GM18499 (cell line): Measurements from ENCODE around the gene HOXA1.

Source experiments
- ATAC-seq: cut with Tn5 transposase; IDR thresholded peaks from one replicate; pipeline ENCODE4 v1.9.1; 2021; ENCODE audit warnings: moderate number of reproducible peaks; ENCODE audit not compliant: insufficient read depth, unreplicated experiment

Gene HOXA1

DNA sequence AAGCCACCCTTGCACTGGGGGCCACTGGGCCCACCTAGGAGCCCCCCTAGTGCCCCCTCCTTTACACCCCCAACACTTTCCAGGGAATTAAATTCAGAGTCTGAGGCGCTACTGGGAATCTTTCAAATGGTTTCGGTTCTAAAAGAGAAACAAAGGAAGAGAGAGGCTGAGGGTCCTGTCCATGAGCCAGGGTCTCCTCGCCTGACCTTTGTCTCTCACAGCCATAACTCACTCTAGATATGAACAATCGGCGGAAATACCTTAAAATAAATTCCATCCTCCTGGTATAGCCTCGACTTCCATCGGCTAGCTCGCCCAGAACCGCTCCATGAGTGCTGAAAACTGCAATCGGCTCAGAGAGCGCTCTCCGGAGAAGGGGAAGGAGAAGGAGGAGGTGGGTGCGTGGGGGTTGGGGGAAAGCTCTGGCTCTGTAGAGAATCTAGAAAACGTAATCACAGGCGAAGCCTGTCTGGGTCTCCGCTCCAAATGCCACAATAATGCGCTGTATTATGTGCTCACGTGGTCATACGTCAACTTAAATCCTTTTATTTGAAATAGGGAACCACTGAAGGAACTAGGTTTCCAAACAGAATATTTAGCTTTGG lies 22.2 kb upstream of the HOXA1 start:
- ATAC-seq: no peak

DNA sequence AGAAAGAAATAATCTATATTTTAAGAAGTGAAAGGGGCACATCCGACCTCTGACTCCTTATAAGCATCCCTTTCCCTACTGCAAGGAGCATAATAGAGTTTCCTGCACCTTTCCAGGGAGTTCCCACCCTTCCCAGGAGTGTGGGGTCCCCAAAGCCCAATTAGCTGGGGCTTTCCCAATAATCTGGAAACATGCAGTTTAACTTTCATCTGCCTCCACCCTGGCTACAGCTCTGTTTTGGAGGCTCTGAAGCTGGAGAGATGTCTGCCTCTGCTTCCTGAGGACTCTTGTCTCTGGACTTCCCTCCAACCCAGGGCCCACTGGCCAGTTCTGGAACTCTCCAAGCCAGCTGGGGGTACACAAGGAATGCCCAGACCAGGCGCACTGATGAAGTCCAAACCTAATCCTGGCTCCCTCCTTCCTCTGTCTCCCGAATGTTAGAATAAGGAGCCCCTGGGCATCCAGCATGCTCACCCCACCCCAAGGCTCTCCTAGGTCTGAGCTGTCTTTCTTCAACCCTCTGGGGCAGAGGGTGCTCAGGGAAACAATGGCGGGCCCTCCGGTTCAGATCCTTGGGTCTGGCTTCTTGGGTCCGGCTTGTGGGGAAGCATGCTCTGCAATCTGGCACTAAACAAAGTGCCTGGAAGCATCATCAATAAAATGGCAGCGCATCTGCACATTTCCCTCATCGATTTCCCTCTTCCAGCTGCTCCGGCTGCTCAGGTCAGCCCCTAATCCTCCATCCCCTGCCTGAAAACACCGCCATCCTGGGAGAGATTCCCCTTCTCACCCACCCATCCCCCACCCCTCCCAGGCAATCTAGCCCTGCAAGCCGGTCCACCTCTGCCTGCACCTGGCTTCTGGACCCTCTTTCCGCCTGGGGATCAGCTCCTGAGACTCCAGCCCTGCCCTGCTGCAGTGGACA lies 21.4 kb upstream of the HOXA1 start:
- no peak for ATAC-seq

DNA sequence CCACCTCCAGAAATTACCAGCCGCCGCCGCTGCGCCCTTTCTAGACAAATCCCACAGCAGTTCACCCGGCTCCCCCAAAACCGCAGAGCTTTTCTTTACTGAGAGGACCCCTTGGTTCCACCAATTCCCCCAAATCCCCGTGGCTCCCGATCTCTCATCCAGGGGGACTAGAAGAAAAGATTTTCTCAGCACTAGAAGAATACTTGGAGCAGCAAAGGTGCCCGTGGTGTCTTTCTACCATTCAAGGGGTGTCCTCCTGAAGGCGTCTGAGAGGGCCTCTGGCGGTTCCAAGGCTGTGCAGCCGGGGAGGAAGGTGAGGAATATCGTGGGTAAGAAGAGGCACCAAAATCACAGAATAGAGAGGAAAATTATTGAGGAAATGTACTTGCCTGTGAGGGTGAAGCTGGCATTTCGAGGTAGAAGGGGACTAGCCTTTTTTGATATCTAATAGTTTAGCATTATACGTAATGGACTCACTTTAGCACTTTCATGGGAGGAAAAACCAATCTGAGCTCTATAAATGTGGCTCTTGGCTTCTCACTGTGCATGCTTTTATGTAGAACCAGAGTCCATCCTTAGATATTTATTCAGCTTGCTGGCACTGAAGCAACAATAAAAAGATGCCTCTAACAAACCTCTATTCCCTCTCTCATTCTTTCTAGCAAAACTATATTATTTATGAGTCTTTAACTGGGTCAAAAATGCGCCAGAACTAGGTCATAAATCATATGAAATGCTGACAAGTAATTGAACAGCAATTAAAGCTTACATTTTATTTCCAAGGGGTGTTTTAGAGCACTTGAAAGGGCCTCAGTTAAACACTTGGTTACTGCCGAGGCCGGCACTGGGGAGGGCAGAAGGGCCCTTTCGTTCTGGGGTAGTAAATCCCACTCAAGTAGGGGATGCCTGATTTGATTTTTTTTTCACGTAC lies 20.5 kb upstream of the HOXA1 start:
- no peak for ATAC-seq

DNA sequence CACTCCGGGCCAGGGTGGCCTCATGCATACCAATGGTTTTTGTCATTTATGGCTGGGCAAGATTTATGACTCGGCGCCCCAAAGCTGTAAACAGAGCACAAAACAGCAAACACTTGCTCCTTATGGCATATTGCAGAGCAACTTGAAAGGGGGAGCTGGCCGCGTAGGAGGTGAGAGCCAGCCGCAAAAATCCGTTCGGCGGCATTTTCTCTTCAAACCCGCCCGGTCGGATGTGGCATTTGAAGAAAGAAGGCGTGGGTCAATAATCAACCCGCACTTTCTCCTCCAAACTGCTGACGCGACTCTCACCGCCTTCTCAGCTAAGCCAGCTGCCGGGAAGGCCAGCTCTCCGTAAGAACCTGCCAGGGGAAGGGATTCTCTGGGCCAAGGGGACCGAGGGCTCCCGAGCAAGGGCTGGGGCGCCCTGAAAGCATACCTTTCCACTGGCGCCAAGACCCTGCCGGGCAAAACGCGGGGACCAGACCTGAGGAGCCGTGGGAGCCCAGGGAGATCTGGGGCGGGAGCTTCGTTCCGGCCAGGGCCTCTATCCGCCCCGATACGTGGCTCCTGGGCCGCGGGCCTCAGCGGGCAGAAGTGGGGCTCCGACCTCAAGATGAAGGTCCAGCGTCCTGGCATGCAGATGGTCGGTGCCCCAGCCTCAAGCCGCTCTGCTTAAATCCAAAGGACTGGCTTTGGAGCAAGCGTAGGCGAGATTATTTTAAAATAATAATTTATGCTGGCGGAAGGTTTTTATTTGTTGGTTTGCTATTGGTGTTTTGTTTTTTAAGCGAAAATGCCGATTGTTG lies 19.6 kb upstream of the HOXA1 start:
- ATAC-seq: no peak

DNA sequence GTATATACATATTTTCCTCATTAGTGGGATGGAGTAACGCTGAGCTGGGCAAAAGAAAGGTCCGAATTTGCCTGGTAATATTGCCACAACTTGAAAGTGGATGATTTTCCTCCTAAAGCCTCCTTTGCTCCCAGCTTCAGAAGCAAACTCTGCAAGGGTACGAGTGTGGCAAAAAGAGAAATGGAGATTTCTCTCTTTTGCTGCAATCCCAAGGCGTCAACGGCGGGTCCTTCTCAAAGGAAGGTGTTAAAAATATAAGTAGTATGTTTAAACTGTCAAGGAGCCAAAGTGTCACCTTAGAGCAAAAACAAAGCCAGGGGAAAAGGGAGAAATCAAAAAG lies 19.1 kb upstream of the HOXA1 start:
- no peak for ATAC-seq

GRCh38 chr7:27113991-27114769 lies 18.4 kb upstream of the HOXA1 start:
- no peak for ATAC-seq

DNA sequence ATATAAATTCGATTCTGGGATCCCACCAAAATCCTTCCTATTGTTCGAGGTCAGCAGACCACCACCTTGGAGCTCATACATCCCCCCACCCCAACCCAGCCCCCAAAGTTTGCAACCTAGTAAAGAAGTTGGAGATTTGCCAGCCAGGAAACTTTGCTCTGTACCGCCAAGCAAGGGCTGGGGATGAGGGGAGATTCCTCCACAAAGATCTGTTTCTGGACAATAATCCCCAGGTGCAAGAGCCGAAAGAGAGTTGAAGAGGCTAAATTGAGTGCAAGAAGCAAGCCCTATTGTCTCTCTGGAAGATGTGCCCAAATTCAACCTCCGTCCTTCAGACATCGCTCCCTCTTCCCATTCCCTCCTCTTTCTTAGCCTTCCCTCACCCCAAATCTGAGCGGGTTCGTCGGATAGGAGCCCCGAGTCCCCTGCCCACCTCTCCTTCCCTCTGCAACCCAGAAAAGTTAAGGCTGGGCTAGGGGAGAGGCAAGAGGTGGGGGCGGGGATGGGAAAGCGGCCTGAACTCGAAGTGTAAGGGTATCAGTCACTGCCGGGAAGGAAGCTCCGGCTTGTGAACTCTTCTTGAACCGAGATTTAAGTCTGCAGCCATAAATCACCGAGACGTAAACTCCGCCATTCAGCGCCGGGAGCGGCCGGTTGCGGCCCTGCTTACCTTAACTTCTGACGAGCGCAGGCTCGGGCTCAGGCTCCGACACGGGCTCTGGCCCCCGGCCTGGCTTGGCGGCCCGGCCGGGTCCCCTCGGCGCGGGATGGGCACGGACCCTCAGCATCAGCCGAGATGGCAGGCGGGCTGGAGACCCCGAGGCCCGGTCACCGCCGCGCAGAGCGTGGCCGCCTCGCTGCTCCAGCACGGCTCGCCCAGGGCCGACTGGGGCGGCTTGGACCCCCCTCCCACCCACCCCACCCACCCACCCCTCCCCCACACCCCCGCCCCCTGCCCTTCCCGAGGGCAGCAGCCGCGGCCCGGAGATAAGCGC lies 17.5 kb upstream of the HOXA1 start:
- no peak for ATAC-seq

GRCh38 chr7:27112361-27112760 lies 16.6 kb upstream of the HOXA1 start:
- ATAC-seq: no peak

DNA sequence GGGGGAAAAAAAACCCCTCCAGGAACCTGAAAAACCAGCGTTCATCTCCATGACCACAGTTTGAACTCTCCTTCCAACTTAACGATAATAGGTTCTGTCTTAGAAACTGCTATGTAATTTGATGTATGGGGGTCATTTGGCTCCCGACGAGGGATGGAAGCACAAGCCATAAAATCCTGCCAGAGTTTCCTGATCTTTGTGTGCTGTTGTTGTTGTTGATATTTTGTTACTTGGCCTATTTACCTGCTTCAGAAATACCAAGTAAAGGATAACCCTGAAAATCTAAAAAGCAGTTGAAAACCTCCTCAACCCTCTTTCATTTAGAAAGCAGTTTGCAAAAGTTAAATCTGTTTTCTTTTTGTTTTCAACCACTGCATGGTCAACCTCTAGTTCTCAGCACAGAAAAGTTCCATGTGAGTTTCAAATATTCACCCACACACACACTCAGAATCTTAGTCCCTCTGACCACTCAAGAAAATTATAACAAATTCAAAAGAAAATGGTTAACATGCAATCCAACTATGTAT lies 16.0 kb upstream of the HOXA1 start:
- ATAC-seq: no peak

- no peak for ATAC-seq
These were observed 15.4 kb upstream of the HOXA1 start for GRCh38 chr7:27111042-27111750.

DNA sequence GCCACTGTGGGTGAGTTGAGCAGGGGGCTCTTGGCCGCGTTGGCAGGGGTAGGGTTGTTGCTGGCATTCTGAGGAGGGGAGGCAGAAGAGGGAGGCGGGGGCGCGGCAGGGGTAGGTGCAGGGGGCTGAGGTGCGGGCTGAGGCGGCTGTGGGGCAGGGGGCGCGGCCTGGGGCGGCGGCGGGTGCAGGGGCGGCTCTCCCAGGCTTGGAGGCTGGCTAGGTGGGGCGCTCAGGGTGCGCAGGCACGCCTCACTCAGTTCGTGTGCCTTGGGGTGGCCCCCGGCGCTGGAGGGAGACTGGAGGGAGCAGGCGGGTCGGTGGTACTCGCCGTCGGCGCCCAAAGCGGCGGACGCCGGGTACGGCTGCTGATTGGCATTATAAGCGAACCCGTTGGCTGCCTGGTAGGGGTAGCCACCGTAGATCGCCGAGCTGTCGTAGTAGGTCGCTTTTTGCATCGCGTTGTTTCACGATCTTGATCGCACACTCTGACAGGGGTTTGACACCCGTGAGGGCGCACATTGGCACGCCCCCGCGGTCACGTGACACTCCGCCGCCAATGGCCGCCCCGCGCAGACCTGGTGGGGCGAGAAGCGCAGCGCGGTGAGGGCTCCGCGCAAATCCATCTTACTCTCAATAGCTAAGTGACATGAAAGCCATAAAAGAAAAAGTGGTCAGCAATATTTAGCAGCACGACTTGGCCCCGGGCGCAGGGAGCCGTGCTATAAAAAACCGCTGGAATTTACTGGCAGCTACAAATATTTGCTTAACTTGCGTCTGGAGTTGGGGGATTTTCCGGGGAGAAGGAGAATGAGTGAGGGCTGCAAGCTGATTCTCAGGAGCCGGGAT lies 14.6 kb upstream of the HOXA1 start:
- no peak for ATAC-seq

- no peak for ATAC-seq
These were observed 13.8 kb upstream of the HOXA1 start for GRCh38 chr7:27109466-27110185.

DNA sequence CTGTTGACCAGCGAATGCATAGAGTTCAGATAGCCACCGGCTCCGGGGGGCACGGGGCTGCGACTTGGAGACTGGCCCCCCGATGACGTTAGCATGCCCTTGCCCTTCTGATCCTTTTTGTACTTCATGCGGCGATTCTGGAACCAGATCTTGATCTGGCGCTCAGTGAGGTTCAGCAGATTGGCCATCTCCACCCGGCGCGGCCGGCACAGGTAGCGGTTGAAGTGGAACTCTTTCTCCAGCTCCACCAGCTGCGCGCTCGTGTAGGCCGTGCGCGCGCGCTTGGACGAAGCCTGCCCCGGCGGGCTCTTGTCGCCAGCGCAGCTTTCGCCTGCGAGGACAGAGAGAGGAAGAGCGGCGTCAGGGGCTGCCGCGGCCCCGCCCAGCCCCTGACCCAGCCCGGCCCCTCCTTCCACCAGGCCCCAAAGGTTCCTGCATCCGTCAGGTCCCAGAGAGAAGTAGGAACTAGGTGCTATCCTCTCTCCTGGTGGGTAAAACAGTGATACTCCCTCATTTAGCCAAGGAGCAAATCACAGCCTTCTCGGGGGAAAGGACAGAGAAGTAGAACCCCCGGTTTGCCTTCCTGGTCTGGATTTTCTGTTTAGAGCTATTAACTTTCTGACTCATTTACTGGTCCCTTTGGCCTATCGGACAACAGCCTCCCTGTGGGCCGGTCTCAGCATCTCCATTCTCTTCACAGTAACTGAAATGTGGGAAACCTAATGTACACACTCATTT lies 12.8 kb upstream of the HOXA1 start:
- no peak for ATAC-seq

GRCh38 chr7:27107391-27108381 lies 11.9 kb upstream of the HOXA1 start:
- ATAC-seq: no peak
